Natural killer cell (primary cell): Measurements from ENCODE around the gene TET1. TPM values are rescaled to one million over a fixed set of nuclear protein-coding genes. Genes with fewer than 3 reads are reported as not detected.
"Not testable (repeated sequence)": the region's sequence is repeated elsewhere in the genome, so short reads cannot be mapped to it uniquely, and the experiment has no call there.

Source experiments
- ATAC-seq, 3 donors: fragments of 150-1000 bp in 2 of 3; fragments of 200-7000 bp in 1 of 3; cut with Tn5 transposase; 1 replicate in 1 of 3; 2 replicates in 2 of 3; pipeline ENCODE4 v1.10.0; 2021; ENCODE audit warnings: mild to moderate bottlenecking in 2 of 3, moderate library complexity in 2 of 3
- DNase-seq, 2 donors: peaks; one replicate each; pipeline versions ENCODE4 v3.0.0 to v3.0.0-alpha.2; 2013 to 2021; ENCODE audit warnings: mixed read lengths in 1 of 2
- H3K27ac ChIP-seq: one replicate; pipeline ENCODE4 v1.5.1; 2013; ENCODE audit warnings: mild to moderate bottlenecking, low read length
- H3K27me3 ChIP-seq: one replicate; pipeline ENCODE4 v1.6.1; 2013; ENCODE audit warnings: low read length; ENCODE audit not compliant: control insufficient read depth, insufficient read depth
- H3K36me3 ChIP-seq: one replicate; pipeline ENCODE4 v1.6.1; 2013; ENCODE audit warnings: low read length; ENCODE audit not compliant: control insufficient read depth, insufficient read depth
- H3K4me1 ChIP-seq: one replicate; pipeline ENCODE4 v1.6.1; 2013; ENCODE audit warnings: low read length; ENCODE audit not compliant: control insufficient read depth, insufficient read depth
- H3K4me3 ChIP-seq: one replicate; pipeline ENCODE4 v1.5.1; 2013; ENCODE audit warnings: low read length
- H3K9me3 ChIP-seq: one replicate; pipeline ENCODE4 v1.6.1; 2013; ENCODE audit warnings: low read length; ENCODE audit not compliant: control insufficient read depth, insufficient read depth
- H3K27ac Mint-ChIP-seq, 2 donors: one replicate each; pipeline ENCODE4 v1.8.0; 2022; ENCODE audit warnings: mild to moderate bottlenecking in 2 of 2, mixed read lengths in 2 of 2, moderate library complexity in 1 of 2
- H3K27me3 Mint-ChIP-seq, 2 donors: one replicate each; pipeline ENCODE4 v1.8.0; 2022; ENCODE audit warnings: low read depth in 2 of 2, mixed read lengths in 2 of 2
- H3K36me3 Mint-ChIP-seq: one replicate; pipeline ENCODE4 v1.8.0; 2022; ENCODE audit warnings: mixed read lengths
- H3K4me1 Mint-ChIP-seq, 2 donors: one replicate each; pipeline ENCODE4 v1.8.0; 2022; ENCODE audit warnings: mixed read lengths in 2 of 2
- H3K4me3 Mint-ChIP-seq: one replicate; pipeline ENCODE4 v1.8.0; 2022; ENCODE audit warnings: mild to moderate bottlenecking, moderate library complexity, mixed read lengths
- H3K9me3 Mint-ChIP-seq, 2 donors: one replicate each; pipeline ENCODE4 v1.8.0; 2022; ENCODE audit warnings: mixed read lengths in 2 of 2
- WGBS: methylation state at CpG from one replicate; pipeline ENCODE4 v1.1.7; 2013; ENCODE audit warnings: missing lambda C conversion rate; ENCODE audit not compliant: insufficient coverage; 5-methylcytosine and 5-hydroxymethylcytosine counted together
- intact Hi-C: fragments of 100-400 bp; cut with micrococcal nuclease; formaldehyde crosslinking; loops from one replicate; pipeline ENCODE4 v1.14.2; 2022
- total RNA-seq, 4 donors: library from RNA; stranded (reverse); fragments of 120-200 nt in 1 of 4; gene quantifications; one replicate each; pipeline versions ENCODE4 v1.2.3 to v1.2.4, GENCODE V29; 2013 to 2022
- TF ChIP-seq, protein P1 (sequence below): fragments of 200-600 bp; IDR thresholded peaks from one replicate; pipeline ENCODE4 v1.8.0; 2022; ENCODE audit warnings: antibody characterized with exemption

Gene TET1
- total RNA-seq, 3 donors from 2014 or later (not counting 1 experiment from before 2014, with no cell fraction given) = 4.0 to 5.9 (median 4.5) TPM

DNA sequence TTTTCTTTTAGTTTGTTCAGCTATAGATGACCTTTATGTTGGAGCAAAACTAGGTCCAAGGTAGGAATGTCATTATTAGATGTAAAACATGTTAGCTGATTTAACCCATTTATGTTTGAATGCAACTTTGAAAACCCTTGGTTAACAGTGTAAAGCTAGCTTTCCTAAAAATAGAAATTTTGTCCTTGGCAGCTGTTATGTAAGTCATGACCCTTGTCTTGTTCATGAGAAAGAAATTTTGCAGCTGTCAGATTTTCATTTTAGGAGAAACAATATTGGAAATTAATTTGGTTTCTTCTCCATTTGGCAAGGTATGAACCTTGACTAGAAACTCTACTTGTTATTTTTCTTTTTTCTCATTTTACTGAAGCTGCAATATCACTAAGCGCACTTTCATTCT lies 137.0 kb downstream of the TET1 start:
- Histone ChIP-seq H3K27me3 (no peaks in the 10 kb centered on the region), H3K27ac (no peak overlapping the region), H3K36me3 (no peaks in the 10 kb centered on the region), H3K4me3 (no peak overlapping the region), H3K9me3 (no peaks in the 10 kb centered on the region), H3K4me1 (no peaks in the 10 kb centered on the region)
- intact Hi-C loops = no loop called here
- Mint-ChIP-seq H3K4me3 (no peak overlapping the region), H3K4me1 (no peaks in the 10 kb centered on the region), H3K27ac (no peak overlapping the region), H3K36me3 (no peaks in the 10 kb centered on the region), H3K9me3 (no peaks in the 10 kb centered on the region), H3K27me3 (no peaks in the 10 kb centered on the region)
- WGBS = 100% methylated on average over 1 of the region's 1 CpG
- ATAC-seq = no peak
- no peak for DNase-seq
- TF ChIP-seq, protein P1, sequence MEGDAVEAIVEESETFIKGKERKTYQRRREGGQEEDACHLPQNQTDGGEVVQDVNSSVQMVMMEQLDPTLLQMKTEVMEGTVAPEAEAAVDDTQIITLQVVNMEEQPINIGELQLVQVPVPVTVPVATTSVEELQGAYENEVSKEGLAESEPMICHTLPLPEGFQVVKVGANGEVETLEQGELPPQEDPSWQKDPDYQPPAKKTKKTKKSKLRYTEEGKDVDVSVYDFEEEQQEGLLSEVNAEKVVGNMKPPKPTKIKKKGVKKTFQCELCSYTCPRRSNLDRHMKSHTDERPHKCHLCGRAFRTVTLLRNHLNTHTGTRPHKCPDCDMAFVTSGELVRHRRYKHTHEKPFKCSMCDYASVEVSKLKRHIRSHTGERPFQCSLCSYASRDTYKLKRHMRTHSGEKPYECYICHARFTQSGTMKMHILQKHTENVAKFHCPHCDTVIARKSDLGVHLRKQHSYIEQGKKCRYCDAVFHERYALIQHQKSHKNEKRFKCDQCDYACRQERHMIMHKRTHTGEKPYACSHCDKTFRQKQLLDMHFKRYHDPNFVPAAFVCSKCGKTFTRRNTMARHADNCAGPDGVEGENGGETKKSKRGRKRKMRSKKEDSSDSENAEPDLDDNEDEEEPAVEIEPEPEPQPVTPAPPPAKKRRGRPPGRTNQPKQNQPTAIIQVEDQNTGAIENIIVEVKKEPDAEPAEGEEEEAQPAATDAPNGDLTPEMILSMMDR = no peak

DNA sequence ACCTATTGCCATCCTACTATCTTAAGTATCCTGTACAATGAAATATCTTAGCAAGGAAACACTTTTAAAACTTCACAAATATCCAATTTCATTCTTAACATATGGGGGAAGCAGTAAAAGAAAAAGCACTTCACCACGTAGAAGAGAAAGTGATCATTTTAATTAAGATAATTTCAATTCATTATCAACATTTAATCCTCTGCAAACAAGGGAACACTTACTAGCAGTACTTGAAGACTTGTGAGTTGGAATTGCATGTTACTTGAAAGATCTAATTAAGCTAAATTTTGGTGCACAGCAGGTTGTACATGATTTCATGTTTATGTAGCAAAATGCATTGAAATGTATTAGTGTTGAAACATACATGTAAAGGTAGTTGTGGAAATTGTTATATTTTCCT lies 140.1 kb downstream of the TET1 start:
- Histone ChIP-seq H3K27ac (no peak overlapping the region), H3K27me3 (no peaks in the 10 kb centered on the region), H3K9me3 (no peaks in the 10 kb centered on the region), H3K36me3 (no peaks in the 10 kb centered on the region), H3K4me3 (no peak overlapping the region), H3K4me1 (no peaks in the 10 kb centered on the region)
- ATAC-seq = no peak
- TF ChIP-seq, protein P1 = no peak
- Mint-ChIP-seq H3K27me3 (no peaks in the 10 kb centered on the region), H3K27ac (no peak overlapping the region), H3K4me3 (no peak overlapping the region), H3K4me1 (no peaks in the 10 kb centered on the region), H3K9me3 (no peaks in the 10 kb centered on the region), H3K36me3 (no peaks in the 10 kb centered on the region)
- DNase-seq = no peak
- intact Hi-C loops = no loop called here
- WGBS = no CpG with 5 or more reads among the region's 1 CpG

DNA sequence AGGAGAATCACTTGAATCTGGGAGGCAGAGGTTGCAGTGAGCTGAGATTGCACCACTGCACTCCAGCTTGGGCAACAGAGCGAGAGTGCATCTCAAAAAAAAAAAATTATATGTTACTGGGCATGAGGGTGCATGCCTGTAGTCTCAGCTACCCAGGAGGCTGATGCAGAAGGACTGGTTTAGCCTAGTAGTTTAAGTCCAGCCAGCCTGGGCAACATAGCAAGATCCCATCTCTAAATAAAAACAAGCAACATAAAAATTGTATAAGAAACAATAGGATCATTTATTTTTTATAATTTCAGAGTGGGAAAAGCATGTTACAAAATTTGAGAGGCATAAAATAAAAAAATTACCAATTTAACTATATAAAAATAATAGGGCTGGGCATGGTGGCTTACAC lies 145.4 kb downstream of the TET1 start:
- H3K27me3 Mint-ChIP-seq = no peaks in the 10 kb centered on the region
- Histone ChIP-seq H3K4me3 (no peak overlapping the region), H3K27me3 (no peaks in the 10 kb centered on the region), H3K4me1 (no peaks in the 10 kb centered on the region), H3K27ac (no peak overlapping the region), H3K36me3 (no peaks in the 10 kb centered on the region), H3K9me3 (no peaks in the 10 kb centered on the region)
- TF ChIP-seq, protein P1 = no peak
- DNase-seq = no peak
- no peaks in the 10 kb centered on the region for H3K36me3 Mint-ChIP-seq
- no peak overlapping the region for H3K27ac Mint-ChIP-seq
- H3K4me1 Mint-ChIP-seq = no peaks in the 10 kb centered on the region
- H3K4me3 Mint-ChIP-seq = no peak overlapping the region
- no peaks in the 10 kb centered on the region for H3K9me3 Mint-ChIP-seq
- no peak for ATAC-seq
- intact Hi-C loops = no loop called here
- 77% methylated on average over 1 of the region's 1 CpG for WGBS

DNA sequence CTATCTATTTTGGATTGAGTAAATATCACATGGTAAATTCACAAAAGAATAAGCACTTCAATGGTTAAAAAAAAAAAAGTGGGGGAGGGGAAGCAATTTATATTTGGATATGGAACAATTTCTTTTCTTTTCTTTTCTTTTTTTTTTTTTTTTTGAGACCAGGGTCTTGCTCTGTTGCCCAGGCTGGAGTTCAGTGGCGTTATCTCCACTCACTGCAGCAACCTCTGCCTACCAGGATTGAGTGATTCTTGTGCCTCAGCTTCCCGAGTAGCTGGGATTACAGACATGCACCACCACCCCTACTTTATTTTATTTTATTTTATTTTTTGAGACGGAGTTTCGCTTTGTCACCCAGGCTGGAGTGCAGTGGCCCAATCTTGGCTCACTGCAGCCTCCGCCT lies 148.8 kb downstream of the TET1 start:
- H3K27ac ChIP-seq, intact Hi-C loops, H3K27me3 ChIP-seq, H3K9me3 Mint-ChIP-seq, H3K36me3 Mint-ChIP-seq, H3K36me3 ChIP-seq, H3K4me1 Mint-ChIP-seq, H3K4me3 ChIP-seq, H3K9me3 ChIP-seq, H3K4me3 Mint-ChIP-seq, H3K27ac Mint-ChIP-seq, H3K4me1 ChIP-seq, DNase-seq, H3K27me3 Mint-ChIP-seq, ATAC-seq: not testable (repeated sequence)
- WGBS = 96% methylated on average over 5 of the region's 5 CpGs

DNA sequence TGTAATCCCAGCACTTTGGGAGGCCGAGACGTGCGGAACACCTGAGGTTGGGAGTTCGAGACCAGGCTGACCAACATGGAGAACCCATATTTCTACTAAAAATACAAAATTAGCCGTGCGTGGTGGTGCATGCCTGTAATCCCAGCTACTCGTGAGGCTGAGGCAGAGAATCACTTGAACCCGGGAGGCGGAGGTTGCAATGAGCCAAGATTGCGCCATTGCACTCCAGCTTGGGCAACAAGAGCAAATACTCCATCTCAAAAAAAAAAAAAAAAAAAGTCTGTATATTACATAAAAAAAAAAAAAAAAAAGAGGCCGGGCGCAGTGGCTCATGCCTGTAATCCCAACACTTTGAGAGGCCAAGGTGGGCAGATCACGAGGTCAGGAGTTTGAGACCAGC lies 152.9 kb downstream of the TET1 start:
- H3K4me1 Mint-ChIP-seq, H3K27me3 ChIP-seq, H3K4me3 ChIP-seq, H3K9me3 ChIP-seq, H3K27me3 Mint-ChIP-seq, H3K27ac ChIP-seq, H3K36me3 Mint-ChIP-seq, H3K27ac Mint-ChIP-seq, H3K36me3 ChIP-seq, intact Hi-C loops, H3K9me3 Mint-ChIP-seq, H3K4me3 Mint-ChIP-seq, H3K4me1 ChIP-seq, ATAC-seq, DNase-seq: not testable (repeated sequence)
- 97% methylated on average over 9 of the region's 13 CpGs for WGBS
